IMR-90 (cell line): ENCODE results near the gene TJAP1. TPM values are rescaled to one million over a fixed set of nuclear protein-coding genes. Genes with fewer than 3 reads are reported as not detected.

Experiments
- ATAC-seq: fragments of 200-7000 bp; cut with Tn5 transposase; 2 replicates; pipeline ENCODE4 v1.9.1; 2020; ENCODE audit warnings: low read depth, mild to moderate bottlenecking, moderate library complexity
- BruUV-seq: library from RNA; stranded (reverse); fragments of 400-500 nt; replicated peaks from 2 replicates; lab custom pipeline; 2021; lab: Mats Ljungman, UMichigan
- CTCF ChIA-PET: fragments of 300-600 bp; formaldehyde crosslinking; extraction: SDS; loops from one replicate; lab custom pipeline; 2021; ENCODE audit warnings: antibody characterized with exemption; lab: Yijun Ruan, JAX
- POLR2A ChIA-PET: fragments of 300-600 bp; sonication (Branson Sonifier 250); formaldehyde crosslinking; loops from one replicate; lab custom pipeline; 2022; ENCODE audit warnings: antibody characterized with exemption; ENCODE audit not compliant: unreplicated experiment; lab: Charles Lee
- DNase-seq: peaks from one replicate; pipeline ENCODE4 v3.0.0; 2013
- H2AFZ ChIP-seq: replicated peaks from 2 replicates; pipeline ENCODE3; 2013; ENCODE audit warnings: low read length, mild to moderate bottlenecking; ENCODE audit not compliant: poor library complexity
- H2AK5ac ChIP-seq: 2 replicates; pipeline ENCODE4 v1.6.1; 2013; ENCODE audit warnings: low read depth, low read length, inconsistent platforms
- H2AK9ac ChIP-seq: replicated peaks from 2 replicates; pipeline ENCODE3; 2013; ENCODE audit warnings: mild to moderate bottlenecking, low read depth, low read length, moderate library complexity; ENCODE audit not compliant: poor library complexity
- H2BK120ac ChIP-seq: 2 replicates; pipeline ENCODE4 v1.6.1; 2013; ENCODE audit warnings: low read depth, low read length, inconsistent platforms
- H2BK15ac ChIP-seq: 3 replicates; pipeline ENCODE4 v1.6.1; 2013; ENCODE audit warnings: low read depth, low read length, inconsistent platforms
- H2BK20ac ChIP-seq: 2 replicates; pipeline ENCODE4 v1.6.1; 2013; ENCODE audit warnings: low read depth, mild to moderate bottlenecking, inconsistent platforms, low read length, moderate library complexity
- H2BK5ac ChIP-seq: 2 replicates; pipeline ENCODE4 v1.6.1; 2013; ENCODE audit warnings: mild to moderate bottlenecking, low read depth, low read length, inconsistent platforms; ENCODE audit not compliant: poor library complexity, severe bottlenecking
- H3K14ac ChIP-seq: replicated peaks from 2 replicates; pipeline ENCODE4 v1.6.1; 2013; ENCODE audit warnings: low read depth, low read length, inconsistent platforms
- H3K18ac ChIP-seq: 2 replicates; pipeline ENCODE4 v1.6.1; 2013; ENCODE audit warnings: low read depth, low read length, control low read depth
- H3K23ac ChIP-seq: 2 replicates; pipeline ENCODE4 v1.6.1; 2013; ENCODE audit warnings: low read depth, low read length, inconsistent platforms
- H3K27ac ChIP-seq: 2 replicates; pipeline ENCODE4 v1.5.1; 2013; ENCODE audit warnings: mild to moderate bottlenecking, control low read depth, low read length; ENCODE audit not compliant: insufficient read depth
- H3K27me3 ChIP-seq: 2 replicates; pipeline ENCODE4 v1.6.1; 2013; ENCODE audit warnings: low read length; ENCODE audit not compliant: control insufficient read depth, insufficient read depth
- H3K36me3 ChIP-seq: 2 replicates; pipeline ENCODE4 v1.6.1; 2013; ENCODE audit warnings: low read length, mixed read lengths; ENCODE audit not compliant: control insufficient read depth, insufficient read depth
- H3K4ac ChIP-seq: 2 replicates; pipeline ENCODE4 v1.6.1; 2013; ENCODE audit warnings: low read depth, low read length, inconsistent platforms
- H3K4me1 ChIP-seq: 2 replicates; pipeline ENCODE4 v1.6.1; 2013; ENCODE audit warnings: low read length, mixed read lengths; ENCODE audit not compliant: control insufficient read depth, insufficient read depth
- H3K4me2 ChIP-seq: 2 replicates; pipeline ENCODE4 v1.6.1; 2013; ENCODE audit warnings: low read depth, mild to moderate bottlenecking, control low read depth, low read length, moderate library complexity
- H3K4me3 ChIP-seq: 2 replicates; pipeline ENCODE4 v1.5.1; 2013; ENCODE audit warnings: low read depth, mild to moderate bottlenecking, control low read depth, low read length, moderate library complexity; ENCODE audit not compliant: insufficient read depth
- H3K56ac ChIP-seq: 2 replicates; pipeline ENCODE4 v1.6.1; 2013; ENCODE audit warnings: low read length, inconsistent platforms; ENCODE audit not compliant: insufficient read depth; ENCODE audit errors: extremely low read depth
- H3K79me1 ChIP-seq, 2 experiments: 2 replicates each; pipeline ENCODE4 v1.6.1; 2013; ENCODE audit warnings: low read length in 2 of 2, inconsistent platforms in 1 of 2, low read depth in 1 of 2
- H3K9ac ChIP-seq: 2 replicates; pipeline ENCODE4 v1.6.1; 2013; ENCODE audit warnings: low read depth, low read length, control low read depth
- H3K9me1 ChIP-seq: 2 replicates; pipeline ENCODE4 v1.6.1; 2013; ENCODE audit warnings: low read length, inconsistent platforms; ENCODE audit not compliant: insufficient read depth
- H3K9me3 ChIP-seq: 2 replicates; pipeline ENCODE4 v1.6.1; 2013; ENCODE audit warnings: low read length; ENCODE audit not compliant: control insufficient read depth, insufficient read depth
- H4K20me1 ChIP-seq: 2 replicates; pipeline ENCODE4 v1.6.1; 2013; ENCODE audit warnings: low read length, inconsistent platforms; ENCODE audit not compliant: insufficient read depth
- H4K5ac ChIP-seq: 2 replicates; pipeline ENCODE4 v1.6.1; 2013; ENCODE audit warnings: mild to moderate bottlenecking, low read depth, low read length, control low read depth
- H4K8ac ChIP-seq, 2 experiments: 2 replicates each; pipeline ENCODE4 v1.6.1; 2013; ENCODE audit warnings: low read depth in 2 of 2, low read length in 2 of 2, control low read depth in 1 of 2, inconsistent platforms in 1 of 2
- H4K91ac ChIP-seq: 2 replicates; pipeline ENCODE4 v1.6.1; 2013; ENCODE audit warnings: low read depth, low read length, inconsistent platforms; ENCODE audit not compliant: insufficient read depth
- RCOR1 ChIP-seq: IDR thresholded peaks from 2 replicates; pipeline ENCODE4 v1.6.1; 2012; ENCODE audit warnings: mild to moderate bottlenecking, low read length, improper control_type of control experiment; ENCODE audit not compliant: insufficient replicate concordance
- RFX5 ChIP-seq: IDR thresholded peaks from 2 replicates; pipeline ENCODE4 v1.8.0; 2012; ENCODE audit warnings: low read depth, mild to moderate bottlenecking, low read length, moderate library complexity
- WGBS, 2 experiments: methylation state at CpG; one replicate each; pipeline versions ENCODE4 v1.1.5 to v1.1.7; 2013; ENCODE audit warnings: missing lambda C conversion rate in 2 of 2; ENCODE audit not compliant: insufficient read length in 1 of 2; ENCODE audit errors: extremely low coverage in 2 of 2; 5-methylcytosine and 5-hydroxymethylcytosine counted together
- dilution Hi-C: fragments of 300-500 bp; cut with HindIII; formaldehyde crosslinking; loops from one replicate; pipeline ENCODE4 v1.14.3; 2018; ENCODE audit warnings: low sequenced_read_pairs; ENCODE audit not compliant: unreplicated experiment
- in situ Hi-C: fragments of 300-500 bp; cut with MboI; formaldehyde crosslinking; loops from 3 replicates; pipeline ENCODE4 v1.14.3; 2019; ENCODE audit warnings: low sequenced_read_pairs, inconsistent platforms, mixed read lengths
- intact Hi-C: fragments of 100-400 bp; cut with micrococcal nuclease; formaldehyde crosslinking; loops from 2 replicates; pipeline ENCODE4 v1.10.0; 2022
- polyA plus RNA-seq, 3 experiments: library from polyadenylated mRNA; depleted of rRNA; stranded (reverse); fragments of >200 nt; gene quantifications; 2 replicates each; pipeline ENCODE4 v1.2.3, GENCODE V29; 2012; ENCODE audit warnings: low replicate concordance in 1 of 3
- total RNA-seq: library from RNA; depleted of rRNA; stranded (reverse); fragments of >200 nt; gene quantifications from 2 replicates; pipeline ENCODE4 v1.2.3, GENCODE V29; 2012

The TJAP1 gene
- total and polyA plus RNA-seq, 2 of the 4 experiments (the other 2 are of a cell fraction): 12.2 to 34.2 TPM

DNA sequence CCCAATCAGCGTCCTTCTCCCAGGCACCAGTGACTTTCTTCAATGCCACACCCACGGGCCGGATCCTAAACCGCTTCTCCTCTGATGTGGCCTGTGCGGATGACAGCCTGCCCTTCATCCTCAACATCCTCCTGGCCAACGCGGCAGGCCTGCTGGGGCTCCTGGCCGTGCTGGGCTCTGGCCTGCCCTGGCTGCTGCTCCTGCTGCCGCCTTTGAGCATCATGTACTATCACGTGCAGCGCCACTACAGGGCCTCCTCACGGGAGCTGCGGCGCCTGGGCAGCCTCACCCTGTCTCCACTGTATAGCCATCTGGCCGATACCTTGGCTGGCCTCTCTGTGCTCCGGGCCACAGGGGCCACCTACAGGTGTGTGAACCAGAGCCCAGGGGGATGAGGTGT, 31.8 kb upstream of the TJAP1 start:
- Histone ChIP-seq H3K4ac (no peak overlapping the region), H3K9me1 (peaks cover 4% of the 10 kb centered on the region; the same call in 1 of the 2 replicates), H3K9ac (no peak overlapping the region), H2AK9ac (no peak overlapping the region), H3K14ac (no peak overlapping the region), H4K8ac (no peak overlapping the region), H3K4me1 (no peaks in the 10 kb centered on the region), H2BK20ac (no peak overlapping the region), H3K36me3 (peaks cover 62% of the 10 kb centered on the region), H3K23ac (no peak overlapping the region), H3K4me3 (no peak overlapping the region), H2AK5ac (no peak overlapping the region), H3K27ac (no peak overlapping the region), H3K18ac (no peak overlapping the region), H2BK5ac (no peak overlapping the region), H3K79me1 (no peaks in the 10 kb centered on the region), H3K9me3 (no peaks in the 10 kb centered on the region), H4K5ac (no peak overlapping the region), H2AFZ (no peak overlapping the region), H3K56ac (no peak overlapping the region), H3K4me2 (no peak overlapping the region), H2BK15ac (no peak overlapping the region), H3K27me3 (no peaks in the 10 kb centered on the region), H2BK120ac (no peak overlapping the region), H4K91ac (no peak overlapping the region), H4K20me1 (no peaks in the 10 kb centered on the region; the same call in 1 of the 2 replicates)
- DNase-seq (no peak), ATAC-seq (no peak)
- WGBS, 2 experiments: 86% methylated on average over 1 of the region's 16 CpGs; no CpG with 5 or more reads in 1 of the 2 experiments
- ChIA-PET CTCF (no interaction called here), POLR2A (no interaction called here)
- TF ChIP-seq RFX5: no peak
- TF ChIP-seq RCOR1: no peak
- in situ Hi-C loops (loop anchor here (10.0 kb wide), 1 partner anchor 49 kb away; no protein-coding TSS in a partner anchor), dilution Hi-C loops (no loop called here), intact Hi-C loops (no loop called here)
- no TSS peak for BruUV-seq
